ENCODE data around the gene RPH3AL.

DNA sequence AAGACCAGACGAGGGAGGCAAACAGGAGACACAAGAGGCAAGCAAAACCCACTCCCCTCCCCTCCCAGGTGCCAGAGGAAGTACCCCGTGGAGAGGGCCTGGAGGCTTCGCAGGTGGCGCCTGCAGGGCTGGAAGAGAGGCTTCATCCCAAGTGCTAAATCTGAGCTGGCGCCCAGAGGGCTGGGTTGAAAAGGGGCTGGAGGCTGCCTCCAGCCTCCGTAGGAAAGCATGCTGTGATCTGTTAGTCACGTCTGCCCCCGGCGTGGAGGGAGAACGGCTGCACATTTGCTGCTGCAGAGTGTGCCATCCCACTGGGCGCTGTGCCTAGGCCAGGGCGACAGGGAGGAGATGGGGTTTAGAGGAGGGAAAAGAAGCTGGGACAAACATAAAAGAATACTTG is 16.9 kb downstream of the RPH3AL start:
- TF ChIP-seq KLF7 (tag by site-specific recombination; IDR thresholded peaks at IDR 0.05; ENCODE audit: borderline replicate concordance) (no peak), ZNF266 (tag by site-specific recombination; IDR thresholded peaks at IDR 0.05; ENCODE audit: low read depth) (no peak), SALL2 (tag by site-specific recombination; IDR thresholded peaks at IDR 0.05; ENCODE audit: borderline replicate concordance) (no peak), CTCF (tag by site-specific recombination; IDR thresholded peaks at IDR 0.05) (no peak), ZNF670 (tag by site-specific recombination; IDR thresholded peaks at IDR 0.05; ENCODE audit: low read depth) (no peak), MZF1 (tag by site-specific recombination; IDR thresholded peaks at IDR 0.05; ENCODE audit: borderline replicate concordance) (no peak), ZNF558 (tag by site-specific recombination; IDR thresholded peaks at IDR 0.05) (no peak)
